Keratinocyte (primary cell): ENCODE results near the gene APMAP. TPM values are rescaled to one million over a fixed set of nuclear protein-coding genes. Genes with fewer than 3 reads are reported as not detected.

ENCODE experiments used
- DNase-seq: peaks from one replicate; pipeline ENCODE4 v3.0.0-alpha.2; 2011; ENCODE audit warnings: low read depth, missing footprints, low spot score
- FAIRE-seq: peaks from 2 replicates; lab custom pipeline; 2011; peaks lifted over from hg19 to GRCh38; lab: Jason Lieb, UNC
- H2AFZ ChIP-seq: 2 replicates; pipeline ENCODE4 v1.6.0; 2012; ENCODE audit warnings: low read length, control low read depth, inconsistent platforms; ENCODE audit not compliant: control insufficient read depth
- H3K27ac ChIP-seq: 2 replicates; pipeline ENCODE4 v1.5.1; 2011; ENCODE audit warnings: low read length; ENCODE audit not compliant: control insufficient read depth, insufficient read depth
- H3K27me3 ChIP-seq: 3 replicates; pipeline ENCODE4 v1.6.0; 2011; ENCODE audit warnings: low read length; ENCODE audit not compliant: control insufficient read depth, insufficient read depth; ENCODE audit errors: extremely low read depth
- H3K36me3 ChIP-seq, 2 experiments: 2 replicates in 1 of 2; 3 replicates in 1 of 2; pipeline ENCODE4 v1.5.1; 2011; ENCODE audit warnings: low read length in 2 of 2, mild to moderate bottlenecking in 1 of 2; ENCODE audit not compliant: control insufficient read depth in 2 of 2, insufficient read depth in 2 of 2; ENCODE audit errors: extremely low read depth in 1 of 2
- H3K4me1 ChIP-seq: 3 replicates; pipeline ENCODE4 v1.5.1; 2011; ENCODE audit warnings: low read length; ENCODE audit not compliant: control insufficient read depth, insufficient read depth; ENCODE audit errors: extremely low read depth
- H3K4me2 ChIP-seq: 3 replicates; pipeline ENCODE4 v1.6.0; 2011; ENCODE audit warnings: low read depth, low read length; ENCODE audit not compliant: control insufficient read depth, insufficient read depth; ENCODE audit errors: extremely low read depth
- H3K4me3 ChIP-seq, 3 experiments: fragments of 200-600 bp in 1 of 3; sonication (generic) in 1 of 3; 2 replicates in 2 of 3; 3 replicates in 1 of 3; pipeline ENCODE4 v1.5.1; 2011 to 2016; ENCODE audit warnings: low read length in 3 of 3, mild to moderate bottlenecking in 3 of 3, control low read depth in 2 of 3, inconsistent platforms in 1 of 3, low read depth in 1 of 3, mixed read lengths in 1 of 3, mixed run types in 1 of 3, moderate library complexity in 1 of 3; ENCODE audit not compliant: control insufficient read depth in 2 of 3, insufficient read depth in 2 of 3; ENCODE audit errors: extremely low read depth in 1 of 3
- H3K79me2 ChIP-seq: 2 replicates; pipeline ENCODE4 v1.6.0; 2012; ENCODE audit warnings: low read length; ENCODE audit not compliant: control insufficient read depth, insufficient read depth
- H3K9ac ChIP-seq: 3 replicates; pipeline ENCODE4 v1.6.0; 2011; ENCODE audit warnings: low read length; ENCODE audit not compliant: control insufficient read depth, insufficient read depth; ENCODE audit errors: extremely low read depth
- H3K9me1 ChIP-seq: 3 replicates; pipeline ENCODE4 v1.6.0; 2011; ENCODE audit warnings: low read length; ENCODE audit not compliant: control insufficient read depth, insufficient read depth; ENCODE audit errors: extremely low read depth
- H3K9me3 ChIP-seq: 2 replicates; pipeline ENCODE4 v1.5.1; 2012; ENCODE audit warnings: low read depth, low read length; ENCODE audit not compliant: control insufficient read depth
- H4K20me1 ChIP-seq: 3 replicates; pipeline ENCODE4 v1.6.0; 2011; ENCODE audit warnings: low read length; ENCODE audit not compliant: control insufficient read depth, insufficient read depth; ENCODE audit errors: extremely low read depth
- EZH2 ChIP-seq: IDR thresholded peaks from one replicate; pipeline ENCODE4 v1.6.1; 2012; ENCODE audit warnings: inconsistent platforms, mild to moderate bottlenecking, low read length, moderate library complexity
- dilution Hi-C: fragments of 300-500 bp; cut with MboI; formaldehyde crosslinking; loops from one replicate; pipeline ENCODE4 v1.7.0; 2020; ENCODE audit warnings: low sequenced_read_pairs; ENCODE audit not compliant: extremely low pct_ligation_motif_present
- polyA plus RNA-seq, 5 experiments: library from polyadenylated mRNA; depleted of rRNA in 3 of 5; stranded (reverse) in 3 of 5; stranded (forward) in 1 of 5; unstranded in 1 of 5; fragments of >200 nt; gene quantifications; 1 replicate in 1 of 5; 2 replicates in 3 of 5; 3 replicates in 1 of 5; pipeline versions ENCODE4 v1.2.1 to v1.2.3, GENCODE V29; 2011 to 2012; ENCODE audit warnings: missing spikeins in 2 of 5, low read depth in 1 of 5, low replicate concordance in 1 of 5
- TF ChIP-seq, protein P1 (sequence below), 3 experiments: IDR thresholded peaks in 1 of 3; conservative IDR thresholded peaks in 1 of 3; optimal IDR thresholded peaks in 1 of 3; 2 replicates in 2 of 3; 3 replicates in 1 of 3; pipeline versions ENCODE3 to v1.5.1; 2011; ENCODE audit warnings: low read length in 3 of 3, mild to moderate bottlenecking in 3 of 3, moderate library complexity in 2 of 3, control low read depth in 1 of 3, inconsistent platforms in 1 of 3; ENCODE audit not compliant: insufficient read depth in 2 of 3; ENCODE audit errors: extremely low read depth in 1 of 3

APMAP gene
- polyA plus RNA-seq, 1 donor (not counting 4 experiments of a cell fraction or from before 2014, with no cell fraction given): 48.9 TPM

DNA sequence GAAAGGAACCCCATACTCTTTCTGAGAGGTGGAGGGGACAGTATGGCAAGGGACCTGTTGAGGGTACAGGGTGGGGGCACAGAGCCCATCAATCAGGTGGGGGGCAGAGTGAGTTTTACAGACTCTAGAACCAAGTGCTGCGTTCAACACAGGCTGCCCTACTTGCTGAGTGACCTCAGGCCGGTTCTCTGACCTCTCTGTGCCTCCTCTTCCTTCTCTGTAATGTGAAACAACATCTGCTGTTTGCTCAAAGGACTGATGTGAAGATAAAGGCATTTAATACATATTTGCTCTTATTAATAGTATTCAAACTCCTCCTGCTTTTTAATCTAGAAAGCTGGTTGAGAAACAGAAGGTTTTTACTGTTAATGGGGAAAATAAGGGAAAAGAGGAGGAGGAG, 25.9 kb upstream of the APMAP start:
- no peaks in the 10 kb centered on the region for H3K9me3 ChIP-seq
- H3K4me3 ChIP-seq: no peak overlapping the region
- H3K4me1 ChIP-seq: peaks cover 26% of the 10 kb centered on the region
- no peaks in the 10 kb centered on the region for H3K79me2 ChIP-seq
- TF ChIP-seq EZH2: no peak
- TF ChIP-seq, protein P1, sequence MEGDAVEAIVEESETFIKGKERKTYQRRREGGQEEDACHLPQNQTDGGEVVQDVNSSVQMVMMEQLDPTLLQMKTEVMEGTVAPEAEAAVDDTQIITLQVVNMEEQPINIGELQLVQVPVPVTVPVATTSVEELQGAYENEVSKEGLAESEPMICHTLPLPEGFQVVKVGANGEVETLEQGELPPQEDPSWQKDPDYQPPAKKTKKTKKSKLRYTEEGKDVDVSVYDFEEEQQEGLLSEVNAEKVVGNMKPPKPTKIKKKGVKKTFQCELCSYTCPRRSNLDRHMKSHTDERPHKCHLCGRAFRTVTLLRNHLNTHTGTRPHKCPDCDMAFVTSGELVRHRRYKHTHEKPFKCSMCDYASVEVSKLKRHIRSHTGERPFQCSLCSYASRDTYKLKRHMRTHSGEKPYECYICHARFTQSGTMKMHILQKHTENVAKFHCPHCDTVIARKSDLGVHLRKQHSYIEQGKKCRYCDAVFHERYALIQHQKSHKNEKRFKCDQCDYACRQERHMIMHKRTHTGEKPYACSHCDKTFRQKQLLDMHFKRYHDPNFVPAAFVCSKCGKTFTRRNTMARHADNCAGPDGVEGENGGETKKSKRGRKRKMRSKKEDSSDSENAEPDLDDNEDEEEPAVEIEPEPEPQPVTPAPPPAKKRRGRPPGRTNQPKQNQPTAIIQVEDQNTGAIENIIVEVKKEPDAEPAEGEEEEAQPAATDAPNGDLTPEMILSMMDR (optimal IDR thresholded peaks at IDR 0.05 in 1 of 3, IDR thresholded peaks at IDR 0.05 in 1 of 3, conservative IDR thresholded peaks at IDR 0.05 in 1 of 3; ENCODE audit: extremely low read depth in 1 of 3, insufficient read depth in 2 of 3, low read length in 3 of 3): no peak
- FAIRE-seq (no peak), DNase-seq (no peak)
- no peak overlapping the region for H3K9ac ChIP-seq
- no peak overlapping the region for H3K27ac ChIP-seq
- no peaks in the 10 kb centered on the region for H3K36me3 ChIP-seq
- no peak overlapping the region for H2AFZ ChIP-seq
- H3K4me2 ChIP-seq: no peak overlapping the region
- no peaks in the 10 kb centered on the region for H4K20me1 ChIP-seq
- dilution Hi-C loops: no loop called here
- no peaks in the 10 kb centered on the region for H3K9me1 ChIP-seq
- H3K27me3 ChIP-seq: no peaks in the 10 kb centered on the region

DNA sequence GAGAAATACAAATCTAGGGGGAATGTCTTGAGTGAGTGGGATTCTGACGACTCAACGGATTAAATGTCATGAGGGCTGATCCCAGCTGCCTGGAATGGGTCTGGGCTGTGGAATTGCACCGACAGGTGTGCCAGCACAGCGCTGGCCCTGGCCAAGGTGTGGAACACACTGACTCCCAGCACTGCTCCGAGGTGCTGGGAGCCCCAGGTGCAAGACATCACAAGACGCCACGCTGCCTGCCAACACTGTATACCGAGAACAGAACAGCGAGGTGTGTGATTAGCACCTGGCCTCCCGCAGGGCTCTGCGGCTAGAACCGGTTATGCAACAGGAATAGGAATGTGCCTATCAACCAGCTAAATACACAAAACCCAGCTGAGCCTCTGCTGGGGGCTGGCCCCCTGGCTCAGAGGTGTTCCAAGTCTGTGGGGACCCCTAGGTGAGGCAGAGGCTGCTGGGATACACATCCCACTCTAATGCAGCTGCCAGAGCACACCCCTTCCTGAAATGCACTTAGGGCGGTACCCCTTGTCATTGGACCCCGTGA, 24.8 kb upstream of the APMAP start:
- Histone ChIP-seq H3K9me1 (no peaks in the 10 kb centered on the region), H3K79me2 (no peaks in the 10 kb centered on the region), H4K20me1 (no peaks in the 10 kb centered on the region), H3K27me3 (no peaks in the 10 kb centered on the region), H2AFZ (no peak overlapping the region), H3K36me3 (no peaks in the 10 kb centered on the region), H3K4me1 (peaks cover 15% of the 10 kb centered on the region), H3K9me3 (no peaks in the 10 kb centered on the region), H3K27ac (no peak overlapping the region), H3K9ac (no peak overlapping the region), H3K4me3 (peak overlapping the region in 1 of 3 experiments; percentile 15), H3K4me2 (peak overlapping the region; percentile 75)
- peak; percentile 91 for FAIRE-seq
- peak; percentile 48 for DNase-seq
- dilution Hi-C loops: no loop called here
- TF ChIP-seq, protein P1 (optimal IDR thresholded peaks at IDR 0.05 in 1 of 3, IDR thresholded peaks at IDR 0.05 in 1 of 3, conservative IDR thresholded peaks at IDR 0.05 in 1 of 3; ENCODE audit: extremely low read depth in 1 of 3, insufficient read depth in 2 of 3, low read length in 3 of 3): peak; percentile 11 to 30 (median 25)
- no peak for TF ChIP-seq EZH2
